Osteoblast (primary cell): ENCODE results near the gene HPS4. TPM values are rescaled to one million over a fixed set of nuclear protein-coding genes. Genes with fewer than 3 reads are reported as not detected.
"Not testable (repeated sequence)": the region's sequence is repeated elsewhere in the genome, so short reads cannot be mapped to it uniquely, and the experiment has no call there.

Experiments
- DNase-seq: peaks from one replicate; pipeline ENCODE4 v3.0.0; 2011; ENCODE audit warnings: low spot score, mixed read lengths; ENCODE audit not compliant: insufficient read length; ENCODE audit errors: missing footprints
- H2AFZ ChIP-seq: 2 replicates; pipeline ENCODE4 v1.6.0; 2011; ENCODE audit warnings: mild to moderate bottlenecking, low read length
- H3K27ac ChIP-seq: 2 replicates; pipeline ENCODE4 v1.5.1; 2011; ENCODE audit warnings: mild to moderate bottlenecking, low read depth, low read length, moderate library complexity
- H3K27me3 ChIP-seq: 2 replicates; pipeline ENCODE4 v1.6.0; 2012; ENCODE audit warnings: mild to moderate bottlenecking, control low read depth, inconsistent platforms, low read length, moderate library complexity; ENCODE audit not compliant: insufficient read depth
- H3K36me3 ChIP-seq: 2 replicates; pipeline ENCODE4 v1.5.1; 2011; ENCODE audit warnings: mild to moderate bottlenecking, low read length, control low read depth, moderate library complexity; ENCODE audit not compliant: insufficient read depth
- H3K4me1 ChIP-seq: 2 replicates; pipeline ENCODE4 v1.5.1; 2011; ENCODE audit warnings: mild to moderate bottlenecking, low read length, control low read depth, moderate library complexity; ENCODE audit not compliant: insufficient read depth
- H3K4me2 ChIP-seq: 2 replicates; pipeline ENCODE4 v1.6.0; 2011; ENCODE audit warnings: mild to moderate bottlenecking, low read length; ENCODE audit not compliant: insufficient read depth
- H3K4me3 ChIP-seq: fragments of 200-600 bp; sonication (generic); 3 replicates; pipeline ENCODE4 v1.5.1; 2012; ENCODE audit warnings: mild to moderate bottlenecking, low read length, inconsistent platforms; ENCODE audit not compliant: insufficient read depth
- H3K79me2 ChIP-seq: 2 replicates; pipeline ENCODE4 v1.6.0; 2012; ENCODE audit warnings: mild to moderate bottlenecking, low read length, control low read depth, inconsistent platforms; ENCODE audit not compliant: insufficient read depth
- H3K9me3 ChIP-seq: 2 replicates; pipeline ENCODE4 v1.5.1; 2011; ENCODE audit warnings: low read depth, low read length, control low read depth
- H4K20me1 ChIP-seq: 2 replicates; pipeline ENCODE4 v1.6.0; 2012; ENCODE audit warnings: mild to moderate bottlenecking, low read length, control low read depth; ENCODE audit not compliant: insufficient read depth
- CTCF ChIP-seq: IDR thresholded peaks from 2 replicates; pipeline ENCODE4 v1.5.1; 2011; ENCODE audit warnings: mild to moderate bottlenecking, low read depth, low read length, moderate library complexity; ENCODE audit errors: extremely low read depth
- total RNA-seq: library from RNA; depleted of rRNA; stranded (reverse); fragments of >200 nt; gene quantifications from 2 replicates; pipeline ENCODE4 v1.2.3, GENCODE V29; 2012

The HPS4 gene
- total RNA-seq, 1 donor = 47.4 TPM

DNA sequence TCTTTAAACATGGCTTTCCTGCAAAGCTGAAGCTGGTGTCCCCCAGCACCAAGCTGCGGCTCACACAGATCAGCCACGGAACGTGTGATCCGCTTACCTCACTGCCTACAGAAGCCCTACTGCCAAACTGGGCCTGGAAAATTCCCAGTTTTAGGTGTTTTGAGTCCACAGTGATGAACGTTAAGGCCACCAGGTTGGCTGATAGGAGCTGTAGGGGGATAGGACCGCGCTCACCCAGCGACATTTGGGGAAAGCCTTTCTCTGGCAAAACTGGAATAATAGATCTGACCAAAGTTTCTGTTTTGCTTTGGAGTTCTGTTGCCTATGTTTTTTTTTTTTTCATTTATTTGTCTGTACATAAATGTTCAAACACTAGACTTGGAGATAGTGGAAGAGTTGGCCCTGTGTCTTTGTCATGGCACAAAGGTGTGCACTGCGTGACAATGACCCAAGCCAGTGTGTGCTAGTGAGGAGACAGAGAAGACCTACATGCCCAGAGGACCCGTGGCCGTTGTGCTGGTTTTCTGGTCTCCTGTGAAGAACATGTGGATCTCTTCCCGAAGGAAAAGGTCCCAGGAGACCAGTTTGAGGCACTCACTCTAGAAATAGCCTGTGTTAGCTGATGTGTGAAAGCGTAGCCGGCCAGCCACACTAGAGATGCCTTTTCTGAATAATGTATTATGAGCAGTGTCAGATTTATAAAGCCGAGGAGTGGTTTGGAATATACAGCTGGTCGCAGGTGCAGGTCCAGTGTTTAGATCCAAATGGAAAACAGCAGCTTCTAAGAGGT, 39.5 kb downstream of the HPS4 start:
- H3K36me3 ChIP-seq = no peaks in the 10 kb centered on the region
- no peak overlapping the region for H3K4me2 ChIP-seq
- no peak for TF ChIP-seq CTCF
- H3K27ac ChIP-seq = no peak overlapping the region
- H2AFZ ChIP-seq = no peak overlapping the region
- DNase-seq = no peak
- H3K79me2 ChIP-seq = no peaks in the 10 kb centered on the region
- H3K4me3 ChIP-seq = no peak overlapping the region
- no peaks in the 10 kb centered on the region for H3K4me1 ChIP-seq
- H4K20me1 ChIP-seq = no peaks in the 10 kb centered on the region
- H3K27me3 ChIP-seq = no peaks in the 10 kb centered on the region
- H3K9me3 ChIP-seq = no peaks in the 10 kb centered on the region

DNA sequence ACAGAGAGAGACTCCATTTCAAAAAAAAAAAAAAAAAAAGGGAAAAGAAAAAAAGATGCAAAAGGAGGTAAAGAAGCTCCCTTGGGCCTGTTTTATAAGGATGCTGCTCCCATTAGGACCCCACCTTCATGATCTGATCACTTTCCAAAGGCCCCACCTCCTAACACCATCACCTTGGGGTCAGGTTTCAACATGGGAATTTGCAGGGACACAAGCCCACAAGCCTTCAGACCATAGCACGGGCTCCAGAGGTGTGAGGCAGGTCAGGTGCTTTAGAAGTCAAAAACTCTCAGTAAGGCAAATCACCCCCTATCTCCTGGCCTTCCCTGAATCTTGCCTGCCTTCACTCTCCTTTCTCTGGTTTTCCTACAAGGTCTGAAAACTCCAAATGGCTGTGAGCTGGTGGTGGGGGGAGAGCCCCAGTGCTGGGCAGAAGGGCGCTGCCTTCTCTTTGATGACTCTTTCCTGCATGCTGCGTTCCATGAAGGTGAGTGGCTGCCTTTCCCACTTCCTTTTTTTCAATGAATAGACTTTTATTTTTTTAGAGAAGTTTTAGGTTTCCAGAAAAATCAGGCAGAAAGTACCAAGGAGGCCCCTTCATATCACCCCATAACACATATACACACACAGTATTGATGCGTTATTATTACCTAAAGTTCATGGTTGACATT, 41.4 kb downstream of the HPS4 start:
- Histone ChIP-seq H4K20me1 (no peaks in the 10 kb centered on the region), H3K9me3 (no peaks in the 10 kb centered on the region), H3K4me1 (no peaks in the 10 kb centered on the region), H3K27ac (no peak overlapping the region), H3K36me3 (no peaks in the 10 kb centered on the region), H3K4me2 (no peak overlapping the region), H3K4me3 (no peak overlapping the region), H3K79me2 (no peaks in the 10 kb centered on the region), H2AFZ (no peak overlapping the region), H3K27me3 (no peaks in the 10 kb centered on the region)
- DNase-seq = no peak
- TF ChIP-seq CTCF = no peak

GRCh38 chr22:26439559-26439958, 44.0 kb downstream of the HPS4 start:
- H3K9me3 ChIP-seq = no peaks in the 10 kb centered on the region
- no peak overlapping the region for H2AFZ ChIP-seq
- H3K4me2 ChIP-seq = no peak overlapping the region
- H3K4me3 ChIP-seq = no peak overlapping the region
- no peaks in the 10 kb centered on the region for H4K20me1 ChIP-seq
- DNase-seq = no peak
- H3K4me1 ChIP-seq = no peaks in the 10 kb centered on the region
- H3K36me3 ChIP-seq = no peaks in the 10 kb centered on the region
- no peaks in the 10 kb centered on the region for H3K79me2 ChIP-seq
- H3K27ac ChIP-seq = no peak overlapping the region
- H3K27me3 ChIP-seq = no peaks in the 10 kb centered on the region
- TF ChIP-seq CTCF = no peak

- H3K4me2 ChIP-seq, DNase-seq, H3K9me3 ChIP-seq, H4K20me1 ChIP-seq, H3K4me3 ChIP-seq, H3K36me3 ChIP-seq, H3K27me3 ChIP-seq, H2AFZ ChIP-seq, H3K79me2 ChIP-seq, H3K27ac ChIP-seq, H3K4me1 ChIP-seq: not testable (repeated sequence)
Measured at GRCh38 chr22:26438776-26439175, 44.8 kb downstream of the HPS4 start.
